Ascending aorta (tissue), 2 donors: ENCODE measurements around the gene TSN. TPM values are rescaled to one million over a fixed set of nuclear protein-coding genes. Genes with fewer than 3 reads are reported as not detected.

Experiments used
- DNase-seq, 2 donors: peaks; one replicate each; pipeline ENCODE4 v3.0.0-alpha.2; 2019; ENCODE audit warnings: low spot score in 2 of 2
- H3K27ac ChIP-seq, 2 donors: fragments of 200-600 bp; sonication (generic); one replicate each; pipeline ENCODE4 v1.5.1; 2016 to 2017; ENCODE audit warnings: mild to moderate bottlenecking in 1 of 2
- H3K27me3 ChIP-seq: fragments of 200-600 bp; sonication (generic); one replicate; pipeline ENCODE4 v1.5.1; 2017
- H3K36me3 ChIP-seq, 2 donors: fragments of 200-600 bp; sonication (generic); one replicate each; pipeline ENCODE4 v1.5.1; 2016
- H3K4me1 ChIP-seq, 2 donors: fragments of 200-600 bp; sonication (generic); one replicate each; pipeline ENCODE4 v1.5.1; 2016 to 2017; ENCODE audit warnings: mild to moderate bottlenecking in 1 of 2
- H3K4me3 ChIP-seq, 2 donors: fragments of 200-600 bp; sonication (generic); one replicate each; pipeline ENCODE4 v1.5.1; 2016 to 2017; ENCODE audit warnings: mild to moderate bottlenecking in 1 of 2
- H3K9me3 ChIP-seq, 2 donors: fragments of 200-600 bp; sonication (generic); one replicate each; pipeline ENCODE4 v1.5.1; 2016
- intact Hi-C: fragments of 100-400 bp; cut with DNase I; formaldehyde crosslinking; loops from one replicate; pipeline ENCODE4 v1.15.1; 2023
- total RNA-seq: library from RNA; depleted of rRNA; stranded (reverse); fragments of >200 nt; gene quantifications from one replicate; pipeline ENCODE4 v1.1.0, GENCODE V29; 2016
- TF ChIP-seq, protein P1 (sequence below), 3 experiments: fragments of 200-600 bp in 2 of 3; fragments of 450-650 bp in 1 of 3; sonication (generic) in 2 of 3; IDR thresholded peaks; one replicate each; pipeline ENCODE4 v1.5.1; 2016 to 2019; ENCODE audit warnings: antibody characterized with exemption in 3 of 3, mild to moderate bottlenecking in 1 of 3, moderate library complexity in 1 of 3

The TSN gene
- total RNA-seq, 1 donor from 2014 or later = 42.6 TPM

DNA sequence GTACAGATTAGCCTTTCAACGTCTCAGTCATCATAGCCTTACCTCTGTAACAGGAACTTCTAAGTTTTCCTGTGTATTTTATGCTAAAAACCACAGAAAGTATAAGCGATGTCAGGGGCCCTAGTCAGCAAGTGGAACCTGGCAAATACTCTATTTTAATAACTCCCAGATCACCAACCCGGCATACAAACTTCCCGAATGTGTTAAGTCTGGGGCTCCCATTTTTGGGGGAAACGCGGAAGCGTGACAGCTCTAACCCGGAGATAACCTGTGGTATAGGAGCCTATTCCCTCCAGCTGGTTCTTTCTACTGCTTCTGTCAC lies 19.4 kb upstream of the TSN start:
- no peak for DNase-seq
- TF ChIP-seq, protein P1, sequence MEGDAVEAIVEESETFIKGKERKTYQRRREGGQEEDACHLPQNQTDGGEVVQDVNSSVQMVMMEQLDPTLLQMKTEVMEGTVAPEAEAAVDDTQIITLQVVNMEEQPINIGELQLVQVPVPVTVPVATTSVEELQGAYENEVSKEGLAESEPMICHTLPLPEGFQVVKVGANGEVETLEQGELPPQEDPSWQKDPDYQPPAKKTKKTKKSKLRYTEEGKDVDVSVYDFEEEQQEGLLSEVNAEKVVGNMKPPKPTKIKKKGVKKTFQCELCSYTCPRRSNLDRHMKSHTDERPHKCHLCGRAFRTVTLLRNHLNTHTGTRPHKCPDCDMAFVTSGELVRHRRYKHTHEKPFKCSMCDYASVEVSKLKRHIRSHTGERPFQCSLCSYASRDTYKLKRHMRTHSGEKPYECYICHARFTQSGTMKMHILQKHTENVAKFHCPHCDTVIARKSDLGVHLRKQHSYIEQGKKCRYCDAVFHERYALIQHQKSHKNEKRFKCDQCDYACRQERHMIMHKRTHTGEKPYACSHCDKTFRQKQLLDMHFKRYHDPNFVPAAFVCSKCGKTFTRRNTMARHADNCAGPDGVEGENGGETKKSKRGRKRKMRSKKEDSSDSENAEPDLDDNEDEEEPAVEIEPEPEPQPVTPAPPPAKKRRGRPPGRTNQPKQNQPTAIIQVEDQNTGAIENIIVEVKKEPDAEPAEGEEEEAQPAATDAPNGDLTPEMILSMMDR (IDR thresholded peaks at IDR 0.05) = no peak
- intact Hi-C loops = loop anchor here (1.0 to 5.0 kb wide), 2 partner anchors 87 to 1484 kb away; partner anchors contain the start of genes CLASP1 and RALB
- Histone ChIP-seq H3K4me1 (no peaks in the 10 kb centered on the region), H3K4me3 (peak overlapping the region; percentile 76 to 91), H3K27ac (peak overlapping the region; percentile 68 to 89), H3K27me3 (no peaks in the 10 kb centered on the region), H3K9me3 (no peaks in the 10 kb centered on the region), H3K36me3 (peaks cover 15 to 28% of the 10 kb centered on the region in 2 donors)

DNA sequence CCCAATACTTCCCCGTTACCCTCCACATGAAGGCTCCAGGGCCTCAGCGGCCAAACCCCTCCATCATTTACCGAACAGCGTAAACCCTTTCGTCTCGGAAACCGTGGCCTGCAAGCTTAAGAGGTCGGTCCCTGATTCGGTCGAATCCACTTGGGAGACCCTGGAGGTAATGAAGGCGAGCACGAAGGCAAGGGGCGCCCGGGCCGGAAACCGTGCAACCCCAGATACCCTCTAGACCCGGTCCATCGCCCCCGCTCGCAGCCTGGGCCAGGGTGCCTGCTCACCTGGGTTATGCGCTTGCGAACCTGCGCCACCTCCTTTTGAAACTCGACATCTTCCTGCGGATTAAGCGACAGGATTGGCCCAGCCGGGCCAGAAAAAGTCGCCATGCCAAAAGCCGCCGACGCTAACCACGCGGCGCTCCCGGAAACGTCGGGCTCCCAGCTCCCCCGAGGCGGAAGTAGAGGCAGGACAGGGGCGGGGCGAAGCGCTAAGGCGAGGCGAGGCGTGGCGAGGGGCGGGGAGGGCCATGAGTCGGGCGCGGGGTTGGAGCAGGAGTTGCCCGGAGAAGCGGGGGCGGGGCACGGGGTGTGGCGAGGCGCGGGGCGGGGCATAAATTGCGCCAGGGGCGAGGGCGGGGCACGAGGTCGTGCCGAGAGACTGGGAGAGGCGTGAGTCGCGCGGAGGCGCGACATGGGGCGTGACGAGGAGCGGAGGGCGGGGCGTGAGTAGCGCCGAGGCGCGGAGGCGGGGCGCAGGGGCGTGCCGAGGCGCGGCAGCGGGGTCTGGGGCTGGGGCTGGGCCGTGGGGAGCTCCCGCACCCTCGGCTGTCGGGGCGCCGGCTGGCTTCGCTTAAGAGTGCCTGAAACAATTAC lies 18.8 kb upstream of the TSN start, which contains the start of gene NIFK:
Gene NIFK, minus strand, starts transcription at position 414 of the 875 bp plus-strand sequence. Its CDS starts 25 bp downstream, at position 389.
- Histone ChIP-seq H3K27ac (peak within 1 kb of the TSS; percentile 68 to 89), H3K9me3 (no peaks in the 10 kb centered on the region), H3K27me3 (no peaks in the 10 kb centered on the region), H3K4me3 (peak within 1 kb of the TSS; percentile 76 to 91), H3K36me3 (peaks cover 12 to 22% of the 10 kb centered on the region in 2 donors), H3K4me1 (no peaks in the 10 kb centered on the region)
- peak; percentile 96 to 100 for DNase-seq
- intact Hi-C loops = loop anchor here (1.0 to 5.0 kb wide), 5 partner anchors 14 to 1484 kb away; partner anchors contain the start of genes CLASP1, RALB, RNU4ATAC and TSN
- TF ChIP-seq, protein P1 (IDR thresholded peaks at IDR 0.05) = peak in 1 of 3 experiments; percentile 5

DNA sequence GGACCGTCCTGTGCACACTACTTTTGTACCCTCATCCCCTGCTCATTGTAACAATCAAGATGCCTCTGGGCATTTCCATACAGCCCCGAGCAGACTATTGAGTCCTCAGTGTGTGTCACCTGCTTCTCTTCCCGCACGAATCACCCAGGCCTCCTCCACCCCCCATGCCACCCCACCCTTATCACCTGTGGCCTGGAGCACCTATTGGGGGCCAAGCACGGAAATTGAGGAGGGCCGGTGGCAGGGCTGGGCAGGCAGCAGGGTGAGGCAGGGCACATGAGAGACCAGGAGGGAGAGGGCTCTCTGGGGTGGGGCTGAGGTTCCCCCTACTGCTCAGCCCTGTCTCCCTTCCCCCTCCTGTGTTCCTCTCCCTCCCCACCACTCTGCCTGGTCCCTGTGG lies 14.5 kb upstream of the TSN start:
- H3K4me1 ChIP-seq = no peaks in the 10 kb centered on the region
- H3K27me3 ChIP-seq = no peaks in the 10 kb centered on the region
- H3K27ac ChIP-seq = no peak overlapping the region
- intact Hi-C loops = no loop called here
- no peak overlapping the region for H3K4me3 ChIP-seq
- TF ChIP-seq, protein P1 (IDR thresholded peaks at IDR 0.05) = no peak
- H3K36me3 ChIP-seq = no peaks in the 10 kb centered on the region
- no peaks in the 10 kb centered on the region for H3K9me3 ChIP-seq
- DNase-seq = no peak

DNA sequence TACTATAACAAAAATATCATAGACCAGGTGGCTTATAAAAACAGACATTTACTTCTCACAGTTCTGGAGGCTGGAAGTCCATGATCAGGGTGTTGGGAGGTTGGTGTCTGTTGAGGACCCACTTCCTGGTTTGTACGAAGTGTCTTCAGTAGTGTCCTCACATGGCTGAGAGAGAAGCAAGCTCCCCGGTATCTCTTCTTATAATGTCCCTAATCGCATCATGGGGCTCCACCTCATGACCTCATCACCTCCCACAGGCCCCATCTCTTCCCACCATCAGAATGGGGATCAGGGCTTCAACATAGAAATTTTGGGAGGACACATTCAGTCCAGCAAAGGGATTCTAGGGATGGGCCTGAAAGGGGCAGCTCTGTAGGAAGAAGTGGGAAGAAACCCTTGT lies 14.0 kb upstream of the TSN start:
- H3K9me3 ChIP-seq = no peaks in the 10 kb centered on the region
- no peak overlapping the region for H3K4me3 ChIP-seq
- H3K27me3 ChIP-seq = no peaks in the 10 kb centered on the region
- no peaks in the 10 kb centered on the region for H3K36me3 ChIP-seq
- TF ChIP-seq, protein P1 (IDR thresholded peaks at IDR 0.05) = no peak
- H3K4me1 ChIP-seq = no peaks in the 10 kb centered on the region
- intact Hi-C loops = no loop called here
- no peak for DNase-seq
- no peak overlapping the region for H3K27ac ChIP-seq

DNA sequence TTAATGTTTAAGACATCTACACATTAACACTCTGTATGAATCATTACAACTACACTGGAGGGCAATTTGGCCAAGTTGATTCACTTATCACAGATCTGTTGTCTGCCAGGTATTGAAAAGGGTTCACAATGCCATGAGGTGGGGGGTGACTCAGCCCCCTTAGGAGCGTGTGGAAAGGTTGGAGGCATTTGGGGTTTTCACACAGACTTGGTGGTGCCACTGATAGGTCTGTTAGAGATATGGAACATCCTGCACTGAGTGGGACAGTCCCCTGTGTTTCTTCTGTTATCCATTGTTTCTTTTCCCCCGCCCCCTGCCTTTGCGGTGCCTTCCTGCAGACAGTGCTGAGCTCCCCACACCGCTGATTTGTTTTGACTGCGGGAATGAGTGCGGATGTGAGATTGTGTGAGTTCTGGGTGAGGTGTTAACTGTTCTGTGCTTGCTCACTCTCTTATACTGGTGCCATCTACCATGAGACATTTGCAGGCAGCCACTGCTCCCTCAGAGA lies 9.3 kb upstream of the TSN start:
- no peak overlapping the region for H3K4me3 ChIP-seq
- H3K4me1 ChIP-seq = no peaks in the 10 kb centered on the region
- intact Hi-C loops = no loop called here

More for the DNA sequence above, 9.3 kb upstream of the TSN start:
- Histone ChIP-seq H3K27ac (no peak overlapping the region), H3K9me3 (no peaks in the 10 kb centered on the region), H3K27me3 (no peaks in the 10 kb centered on the region), H3K36me3 (no peaks in the 10 kb centered on the region)
- TF ChIP-seq, protein P1 (IDR thresholded peaks at IDR 0.05) = no peak
- no peak for DNase-seq
